HUES64 (cell line): ENCODE measurements around the gene WWOX.
A peak's percentile ranks its signal among the peaks of the same experiment; 100 is the strongest.

Experiments used
- H3K27ac ChIP-seq: 2 replicates; pipeline ENCODE4 v1.7.0; 2013; ENCODE audit warnings: low read depth, low read length, inconsistent platforms
- H3K27me3 ChIP-seq: 2 replicates; pipeline ENCODE4 v1.6.1; 2013; ENCODE audit warnings: mild to moderate bottlenecking, low read length; ENCODE audit not compliant: insufficient read depth
- H3K36me3 ChIP-seq: 2 replicates; pipeline ENCODE4 v1.6.1; 2013; ENCODE audit warnings: mild to moderate bottlenecking, low read length; ENCODE audit not compliant: insufficient read depth
- H3K4me1 ChIP-seq: 2 replicates; pipeline ENCODE4 v1.6.1; 2013; ENCODE audit warnings: mild to moderate bottlenecking, low read length, moderate library complexity; ENCODE audit not compliant: insufficient read depth
- H3K4me3 ChIP-seq: 2 replicates; pipeline ENCODE4 v1.5.1; 2013; ENCODE audit warnings: mild to moderate bottlenecking, low read length, moderate library complexity
- H3K9ac ChIP-seq: 2 replicates; pipeline ENCODE4 v1.6.1; 2013; ENCODE audit warnings: mild to moderate bottlenecking, low read depth, low read length
- H3K9me3 ChIP-seq: 2 replicates; pipeline ENCODE4 v1.6.1; 2013; ENCODE audit warnings: low read depth, low read length; ENCODE audit not compliant: insufficient read depth
- WGBS: fragments of 150-250, 120-280 bp; methylation state at CpG from one replicate; pipeline ENCODE4 v1.1.7; 2013; ENCODE audit warnings: missing lambda C conversion rate; 5-methylcytosine and 5-hydroxymethylcytosine counted together

The WWOX gene

GRCh38 chr16:78844682-78845081, 745.2 kb downstream of the WWOX start:
- Histone ChIP-seq H3K36me3 (no peaks in the 10 kb centered on the region), H3K9ac (no peak overlapping the region), H3K4me1 (no peaks in the 10 kb centered on the region), H3K4me3 (no peak overlapping the region), H3K9me3 (no peaks in the 10 kb centered on the region), H3K27me3 (no peaks in the 10 kb centered on the region), H3K27ac (no peak overlapping the region)
- 91% methylated on average over 7 of the region's 7 CpGs for WGBS

- Histone ChIP-seq H3K4me3 (no peak overlapping the region), H3K36me3 (no peaks in the 10 kb centered on the region), H3K9me3 (no peaks in the 10 kb centered on the region), H3K9ac (no peak overlapping the region), H3K4me1 (no peaks in the 10 kb centered on the region), H3K27ac (no peak overlapping the region), H3K27me3 (no peaks in the 10 kb centered on the region)
- WGBS = 89% methylated on average over 3 of the region's 3 CpGs
Measured at GRCh38 chr16:78851266-78851665, 751.8 kb downstream of the WWOX start.

- H3K36me3 ChIP-seq = no peaks in the 10 kb centered on the region
- H3K4me3 ChIP-seq = no peak overlapping the region
- H3K27ac ChIP-seq = no peak overlapping the region
- H3K4me1 ChIP-seq = no peaks in the 10 kb centered on the region
- 97% methylated on average over 4 of the region's 4 CpGs for WGBS
- no peak overlapping the region for H3K9ac ChIP-seq
- no peaks in the 10 kb centered on the region for H3K27me3 ChIP-seq
- no peaks in the 10 kb centered on the region for H3K9me3 ChIP-seq
Measured at GRCh38 chr16:78852081-78852635, 752.7 kb downstream of the WWOX start.

GRCh38 chr16:78862022-78862421, 762.6 kb downstream of the WWOX start:
- no peak overlapping the region for H3K4me3 ChIP-seq
- no peak overlapping the region for H3K27ac ChIP-seq
- no CpG with 5 or more reads among the region's 2 CpGs for WGBS

GRCh38 chr16:78866521-78866920, 767.1 kb downstream of the WWOX start:
- Histone ChIP-seq H3K4me3 (no peak overlapping the region), H3K27me3 (no peaks in the 10 kb centered on the region), H3K4me1 (no peaks in the 10 kb centered on the region), H3K27ac (no peak overlapping the region), H3K9ac (no peak overlapping the region), H3K36me3 (no peaks in the 10 kb centered on the region), H3K9me3 (no peaks in the 10 kb centered on the region)
- 96% methylated on average over 6 of the region's 6 CpGs for WGBS

More at GRCh38 chr16:78862022-78862421, 762.6 kb downstream of the WWOX start:
- H3K27me3 ChIP-seq = no peaks in the 10 kb centered on the region
- no peaks in the 10 kb centered on the region for H3K9me3 ChIP-seq
- H3K9ac ChIP-seq = no peak overlapping the region
- no peaks in the 10 kb centered on the region for H3K36me3 ChIP-seq
- H3K4me1 ChIP-seq = no peaks in the 10 kb centered on the region

GRCh38 chr16:78869492-78869891, 770.0 kb downstream of the WWOX start:
- H3K27me3 ChIP-seq = no peaks in the 10 kb centered on the region
- WGBS = 93% methylated on average over 6 of the region's 7 CpGs
- H3K27ac ChIP-seq = no peak overlapping the region
- no peaks in the 10 kb centered on the region for H3K9me3 ChIP-seq
- no peak overlapping the region for H3K9ac ChIP-seq
- no peak overlapping the region for H3K4me3 ChIP-seq
- H3K36me3 ChIP-seq = no peaks in the 10 kb centered on the region
- no peaks in the 10 kb centered on the region for H3K4me1 ChIP-seq

- Histone ChIP-seq H3K4me1 (peaks cover 14% of the 10 kb centered on the region), H3K36me3 (no peaks in the 10 kb centered on the region), H3K27ac (no peak overlapping the region), H3K27me3 (no peaks in the 10 kb centered on the region), H3K4me3 (no peak overlapping the region), H3K9me3 (no peaks in the 10 kb centered on the region), H3K9ac (no peak overlapping the region)
- WGBS = 94% methylated on average over 4 of the region's 4 CpGs
Measured at GRCh38 chr16:78871241-78871640, 771.8 kb downstream of the WWOX start.

- H3K27ac ChIP-seq = peak overlapping the region; percentile 21; the same call in 1 of the 2 replicates
- 83% methylated on average over 2 of the region's 2 CpGs for WGBS
- H3K4me1 ChIP-seq = peaks cover 38% of the 10 kb centered on the region
- H3K36me3 ChIP-seq = no peaks in the 10 kb centered on the region
- H3K4me3 ChIP-seq = no peak overlapping the region
- no peaks in the 10 kb centered on the region for H3K9me3 ChIP-seq
- no peaks in the 10 kb centered on the region for H3K27me3 ChIP-seq
- no peak overlapping the region for H3K9ac ChIP-seq
Measured at GRCh38 chr16:78876671-78877070, 777.2 kb downstream of the WWOX start.

- no peaks in the 10 kb centered on the region for H3K36me3 ChIP-seq
Measured at GRCh38 chr16:78877114-78877655, 777.7 kb downstream of the WWOX start.

GRCh38 chr16:78878570-78878969, 779.1 kb downstream of the WWOX start:
- H3K27me3 ChIP-seq = no peaks in the 10 kb centered on the region
- H3K9me3 ChIP-seq = no peaks in the 10 kb centered on the region
- no peaks in the 10 kb centered on the region for H3K36me3 ChIP-seq
- no peak overlapping the region for H3K27ac ChIP-seq
- no peak overlapping the region for H3K4me3 ChIP-seq
- H3K4me1 ChIP-seq = peaks cover 39% of the 10 kb centered on the region
- H3K9ac ChIP-seq = no peak overlapping the region

More at GRCh38 chr16:78877114-78877655, 777.7 kb downstream of the WWOX start:
- Histone ChIP-seq H3K27ac (peak overlapping the region; percentile 31; the same call in 1 of the 2 replicates), H3K27me3 (no peaks in the 10 kb centered on the region), H3K9me3 (no peaks in the 10 kb centered on the region), H3K4me3 (no peak overlapping the region), H3K4me1 (peaks cover 39% of the 10 kb centered on the region), H3K9ac (no peak overlapping the region)
- 20% methylated on average over 5 of the region's 6 CpGs for WGBS

GRCh38 chr16:78879011-78879410, 779.6 kb downstream of the WWOX start:
- Histone ChIP-seq H3K4me1 (peaks cover 39% of the 10 kb centered on the region), H3K9me3 (no peaks in the 10 kb centered on the region), H3K27me3 (no peaks in the 10 kb centered on the region), H3K9ac (no peak overlapping the region), H3K4me3 (no peak overlapping the region), H3K27ac (no peak overlapping the region), H3K36me3 (no peaks in the 10 kb centered on the region)
- WGBS = 92% methylated on average over 5 of the region's 5 CpGs

- no peak overlapping the region for H3K27ac ChIP-seq
- H3K9ac ChIP-seq = no peak overlapping the region
- no peak overlapping the region for H3K4me3 ChIP-seq
- H3K27me3 ChIP-seq = no peaks in the 10 kb centered on the region
- no peaks in the 10 kb centered on the region for H3K36me3 ChIP-seq
- H3K9me3 ChIP-seq = no peaks in the 10 kb centered on the region
- H3K4me1 ChIP-seq = peaks cover 16% of the 10 kb centered on the region
- 87% methylated on average over 2 of the region's 3 CpGs for WGBS
Measured at GRCh38 chr16:78882150-78882549, 782.7 kb downstream of the WWOX start.
